ENCODE results near the gene CSAD. TPM values are rescaled to one million over a fixed set of nuclear protein-coding genes. Genes with fewer than 3 reads are reported as not detected.

CSAD gene
- total RNA-seq, 1 experiment from 2014 or later: 33.1 TPM

DNA sequence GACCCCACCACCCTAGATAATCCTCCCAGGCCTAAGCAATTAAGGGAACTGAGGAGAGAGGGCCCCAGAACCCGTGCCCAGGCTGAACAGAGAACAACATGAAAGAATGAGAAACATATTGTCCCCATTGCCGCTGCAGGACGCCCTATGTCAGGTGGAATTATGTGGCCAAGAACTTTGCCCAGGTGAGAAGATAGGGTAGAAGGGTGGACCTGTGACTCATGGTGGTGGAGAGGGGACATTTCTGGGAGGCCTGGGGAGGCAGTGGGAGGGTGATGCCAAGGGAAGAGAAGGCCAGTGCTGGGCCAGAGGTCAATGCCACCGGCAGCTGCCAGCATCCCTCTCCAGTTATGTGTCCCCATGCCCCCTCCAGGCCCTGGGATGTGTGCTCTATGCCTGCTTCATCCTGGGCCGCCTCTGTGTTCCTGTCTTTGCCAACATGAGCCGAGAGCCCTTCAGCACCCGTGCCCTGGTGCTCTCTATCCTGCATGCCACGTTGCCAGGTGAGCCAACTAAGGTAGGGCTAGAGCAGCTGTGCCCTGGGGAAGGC, 61.9 kb downstream of the CSAD start:
- intact Hi-C loops (cut with micrococcal nuclease; ENCODE audit: unreplicated experiment): no loop called here
- H3K4me1 ChIP-seq (replicated peaks; ENCODE audit: insufficient read depth): no peaks in the 10 kb centered on the region
- no peaks in the 10 kb centered on the region for H3K79me2 ChIP-seq (ENCODE audit: low read depth)
- no peaks in the 10 kb centered on the region for H3K36me3 ChIP-seq (ENCODE audit: low read depth)
- H4K20me1 ChIP-seq (ENCODE audit: insufficient read depth): no peaks in the 10 kb centered on the region
- no TSS peak for BruUV-seq (replicated peaks)
- H2AFZ ChIP-seq: no peak overlapping the region
- H3K4me2 ChIP-seq: no peak overlapping the region
- DNase-seq: no peak
- no peaks in the 10 kb centered on the region for H3K27me3 ChIP-seq (ENCODE audit: insufficient read depth, low read depth)
- no peak overlapping the region for H3K4me3 ChIP-seq
- no peaks in the 10 kb centered on the region for H3K9me3 ChIP-seq (ENCODE audit: insufficient read depth, low read depth)
- CTCF ChIA-PET: no interaction called here
- TF ChIP-seq EZH2 (IDR thresholded peaks at IDR 0.05; ENCODE audit: low read depth) (no peak), CTCF (conservative IDR thresholded peaks at IDR 0.05) (no peak)
- H3F3A ChIP-seq (ENCODE audit: insufficient read depth, low read depth): no peaks in the 10 kb centered on the region
- POLR2A ChIA-PET (ENCODE audit: unreplicated experiment): interaction anchor here (0.6 kb wide), 1 partner anchor 40 kb away, joined by 7 read pairs; the partner anchor contains the start of gene SPRYD3
- H3K27ac ChIP-seq: no peak overlapping the region
- no peaks in the 10 kb centered on the region for H3K9me2 ChIP-seq (ENCODE audit: insufficient read depth)

DNA sequence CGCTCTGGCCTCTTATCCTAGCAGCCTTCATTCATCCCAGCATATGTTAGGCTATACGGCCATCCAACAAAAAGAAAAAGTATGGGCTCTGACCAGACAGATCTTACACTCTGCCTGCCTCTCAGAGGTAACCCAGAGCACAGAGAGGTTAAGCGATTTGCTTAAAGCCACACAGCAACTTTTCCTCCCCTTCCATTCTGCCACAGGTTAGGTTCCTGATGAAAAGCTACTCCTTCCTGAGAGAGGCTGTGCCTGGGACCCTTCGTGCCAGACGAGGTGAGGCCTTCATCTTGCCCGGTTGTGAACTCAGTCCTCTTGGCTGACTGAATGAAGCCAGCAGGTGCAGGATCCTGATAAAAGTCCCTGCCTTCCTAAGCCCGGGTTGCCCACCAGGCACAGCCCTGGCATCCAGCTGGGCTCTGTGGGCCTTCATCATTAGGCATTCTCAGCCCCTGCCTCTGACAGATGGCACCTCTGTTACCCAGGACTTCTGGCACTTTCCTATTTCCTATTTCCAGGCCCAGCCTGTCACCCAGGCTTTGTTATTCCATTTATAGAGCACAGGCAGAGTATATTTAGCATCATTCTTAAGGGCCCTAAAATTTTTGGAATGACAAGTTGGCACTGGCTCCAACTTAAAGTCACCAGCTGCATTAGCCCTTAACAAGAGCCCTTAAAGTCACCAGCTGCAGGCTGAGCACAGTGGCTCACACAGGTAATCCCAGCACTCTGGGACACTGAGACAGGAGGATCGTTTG, 64.7 kb downstream of the CSAD start:
- DNase-seq: no peak
- no peaks in the 10 kb centered on the region for H3F3A ChIP-seq (ENCODE audit: insufficient read depth, low read depth)
- H3K36me3 ChIP-seq (ENCODE audit: low read depth): no peaks in the 10 kb centered on the region
- CTCF ChIA-PET: interaction anchor here (0.5 kb wide), 1 partner anchor 132 kb away, joined by 5 read pairs; no protein-coding TSS in a partner anchor
- POLR2A ChIA-PET (ENCODE audit: unreplicated experiment): no interaction called here
- no peaks in the 10 kb centered on the region for H3K79me2 ChIP-seq (ENCODE audit: low read depth)
- H3K27ac ChIP-seq: no peak overlapping the region
- no peak overlapping the region for H2AFZ ChIP-seq
- H3K9me2 ChIP-seq (ENCODE audit: insufficient read depth): no peaks in the 10 kb centered on the region
- TF ChIP-seq EZH2 (IDR thresholded peaks at IDR 0.05; ENCODE audit: low read depth) (no peak), CTCF (conservative IDR thresholded peaks at IDR 0.05) (no peak)
- H3K27me3 ChIP-seq (ENCODE audit: insufficient read depth, low read depth): no peaks in the 10 kb centered on the region
- intact Hi-C loops (cut with micrococcal nuclease; ENCODE audit: unreplicated experiment): no loop called here
- no TSS peak for BruUV-seq (replicated peaks)
- no peaks in the 10 kb centered on the region for H4K20me1 ChIP-seq (ENCODE audit: insufficient read depth)
- H3K4me3 ChIP-seq: no peak overlapping the region
- H3K4me1 ChIP-seq (replicated peaks; ENCODE audit: insufficient read depth): no peaks in the 10 kb centered on the region
- H3K4me2 ChIP-seq: no peak overlapping the region
- no peaks in the 10 kb centered on the region for H3K9me3 ChIP-seq (ENCODE audit: insufficient read depth, low read depth)

- intact Hi-C loops (cut with micrococcal nuclease; ENCODE audit: unreplicated experiment): no loop called here
These were observed 65.4 kb downstream of the CSAD start for GRCh38 chr12:53115112-53115890.

More at GRCh38 chr12:53115112-53115890, 65.4 kb downstream of the CSAD start:
- H3K9me3 ChIP-seq (ENCODE audit: insufficient read depth, low read depth): no peaks in the 10 kb centered on the region
- H3K27me3 ChIP-seq (ENCODE audit: insufficient read depth, low read depth): no peaks in the 10 kb centered on the region
- no peak overlapping the region for H2AFZ ChIP-seq
- H3F3A ChIP-seq (ENCODE audit: insufficient read depth, low read depth): no peaks in the 10 kb centered on the region
- H3K27ac ChIP-seq: no peak overlapping the region
- no peaks in the 10 kb centered on the region for H3K36me3 ChIP-seq (ENCODE audit: low read depth)
- no peaks in the 10 kb centered on the region for H3K4me1 ChIP-seq (replicated peaks; ENCODE audit: insufficient read depth)
- H3K79me2 ChIP-seq (ENCODE audit: low read depth): no peaks in the 10 kb centered on the region
- no peaks in the 10 kb centered on the region for H3K9me2 ChIP-seq (ENCODE audit: insufficient read depth)
- no peak for DNase-seq
- CTCF ChIA-PET: interaction anchor here (0.5 kb wide), 1 partner anchor 133 kb away, joined by 5 read pairs; no protein-coding TSS in a partner anchor
- no TSS peak for BruUV-seq (replicated peaks)
- no peak overlapping the region for H3K4me2 ChIP-seq
- H4K20me1 ChIP-seq (ENCODE audit: insufficient read depth): no peaks in the 10 kb centered on the region
- TF ChIP-seq EZH2 (IDR thresholded peaks at IDR 0.05; ENCODE audit: low read depth) (no peak), CTCF (conservative IDR thresholded peaks at IDR 0.05) (no peak)
- no peak overlapping the region for H3K4me3 ChIP-seq
- POLR2A ChIA-PET (ENCODE audit: unreplicated experiment): no interaction called here
